Measurements from ENCODE around the gene CDK17.

DNA sequence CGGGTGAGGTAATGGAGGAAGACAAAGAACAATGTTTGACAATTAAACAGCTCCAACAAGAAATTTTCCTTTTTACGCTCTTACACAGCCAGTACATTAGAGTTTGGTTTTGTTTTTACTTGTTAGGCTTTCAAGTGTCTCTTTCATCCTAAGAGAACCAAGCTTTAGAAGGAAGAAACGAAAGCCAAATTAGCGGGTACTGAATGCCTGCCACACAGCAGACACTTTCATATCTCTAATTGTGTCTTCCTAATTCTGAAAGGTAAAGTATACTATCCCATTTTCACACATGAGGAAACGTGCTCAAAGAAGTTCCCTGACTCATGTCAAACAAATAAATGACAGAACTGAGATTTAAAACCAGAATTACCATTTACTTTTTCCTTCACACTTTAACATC, 65.0 kb downstream of the CDK17 start:
- TF ChIP-seq, protein P1, sequence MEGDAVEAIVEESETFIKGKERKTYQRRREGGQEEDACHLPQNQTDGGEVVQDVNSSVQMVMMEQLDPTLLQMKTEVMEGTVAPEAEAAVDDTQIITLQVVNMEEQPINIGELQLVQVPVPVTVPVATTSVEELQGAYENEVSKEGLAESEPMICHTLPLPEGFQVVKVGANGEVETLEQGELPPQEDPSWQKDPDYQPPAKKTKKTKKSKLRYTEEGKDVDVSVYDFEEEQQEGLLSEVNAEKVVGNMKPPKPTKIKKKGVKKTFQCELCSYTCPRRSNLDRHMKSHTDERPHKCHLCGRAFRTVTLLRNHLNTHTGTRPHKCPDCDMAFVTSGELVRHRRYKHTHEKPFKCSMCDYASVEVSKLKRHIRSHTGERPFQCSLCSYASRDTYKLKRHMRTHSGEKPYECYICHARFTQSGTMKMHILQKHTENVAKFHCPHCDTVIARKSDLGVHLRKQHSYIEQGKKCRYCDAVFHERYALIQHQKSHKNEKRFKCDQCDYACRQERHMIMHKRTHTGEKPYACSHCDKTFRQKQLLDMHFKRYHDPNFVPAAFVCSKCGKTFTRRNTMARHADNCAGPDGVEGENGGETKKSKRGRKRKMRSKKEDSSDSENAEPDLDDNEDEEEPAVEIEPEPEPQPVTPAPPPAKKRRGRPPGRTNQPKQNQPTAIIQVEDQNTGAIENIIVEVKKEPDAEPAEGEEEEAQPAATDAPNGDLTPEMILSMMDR (IDR thresholded peaks at IDR 0.05): no peak
- TF ChIP-seq EP300 (IDR thresholded peaks at IDR 0.05) (no peak), POLR2A (IDR thresholded peaks at IDR 0.05) (no peak), POLR2AphosphoS5 (IDR thresholded peaks at IDR 0.05) (no peak)
